Stimulated activated CD8-positive, alpha-beta memory T cell treated with anti-CD3 and anti-CD28 coated beads, Interleukin-12 subunit alpha, Interleukin-12 subunit beta, amount 100 ng/mL, for 24 hours (primary cell): ENCODE results near the gene EDIL3.
"Not testable (repeated sequence)": the region's sequence is repeated elsewhere in the genome, so short reads cannot be mapped to it uniquely, and the experiment has no call there.

Experiments
- DNase-seq: peaks from one replicate; pipeline ENCODE4 v3.0.0-alpha.2; 2020; ENCODE audit errors: extremely low read depth

The EDIL3 gene

GRCh38 chr5:84063041-84063440 is 321.6 kb downstream of the EDIL3 start:
- no peak for DNase-seq

GRCh38 chr5:84059672-84060071 is 325.0 kb downstream of the EDIL3 start:
- no peak for DNase-seq

- no peak for DNase-seq
These were observed 326.1 kb downstream of the EDIL3 start for GRCh38 chr5:84058561-84058960.

DNA sequence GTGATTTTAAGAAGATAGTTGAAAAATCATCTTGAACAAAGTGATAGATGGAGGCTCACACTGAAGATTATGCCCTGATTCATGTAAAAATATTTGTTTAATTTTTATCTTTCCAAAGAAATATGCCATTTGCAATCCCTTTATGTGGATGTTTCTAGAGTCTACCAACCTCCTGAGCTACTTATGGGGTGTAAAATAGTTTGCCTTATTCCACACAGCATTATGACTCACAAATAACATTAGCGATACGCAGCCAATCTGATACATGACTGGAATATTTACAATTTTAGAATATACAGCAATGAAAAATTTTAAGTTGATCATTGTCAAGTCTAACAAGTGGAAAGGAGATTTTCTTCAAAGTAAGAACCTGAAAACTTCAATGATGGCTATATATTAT is 327.5 kb downstream of the EDIL3 start:
- no peak for DNase-seq

DNA sequence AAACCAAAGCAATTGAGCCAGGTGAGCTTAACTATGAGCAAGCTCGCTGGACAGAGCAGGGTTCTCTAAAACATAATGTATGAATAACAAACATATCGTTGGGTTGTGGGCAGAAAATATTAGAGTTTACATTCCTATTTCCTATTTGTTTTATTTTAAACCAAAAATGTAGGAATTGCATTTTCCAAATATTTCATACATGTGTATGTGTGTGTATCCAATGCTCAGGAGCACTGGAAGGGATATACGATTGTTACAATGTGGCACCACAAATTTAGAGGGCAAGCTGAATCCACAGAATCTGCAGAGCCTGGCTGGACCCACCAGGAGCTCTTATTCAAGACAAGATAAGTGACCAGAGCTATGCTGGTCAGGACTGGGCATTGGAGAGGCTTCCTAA is 338.7 kb downstream of the EDIL3 start:
- no peak for DNase-seq

GRCh38 chr5:84036842-84037241 is 347.8 kb downstream of the EDIL3 start:
- no peak for DNase-seq

DNA sequence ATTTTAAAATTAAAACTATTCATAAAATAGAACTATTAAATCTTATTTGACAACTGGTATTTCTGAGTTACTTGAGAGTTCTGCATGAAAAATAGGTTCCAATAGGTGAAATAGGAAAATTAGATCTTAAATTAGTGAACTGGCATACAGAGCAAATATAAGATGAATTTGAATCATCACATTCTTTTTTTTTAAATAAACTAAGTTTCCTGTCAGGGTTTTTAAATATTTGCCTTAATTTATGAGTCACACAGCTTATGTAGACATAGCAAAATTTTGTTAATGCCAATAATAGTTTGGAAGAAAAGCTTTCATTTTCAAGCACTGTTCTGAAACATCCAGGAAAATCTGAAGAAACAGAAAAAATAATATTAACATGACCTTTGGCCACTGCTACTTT is 352.4 kb downstream of the EDIL3 start:
- no peak for DNase-seq

- no peak for DNase-seq
These were observed 356.6 kb downstream of the EDIL3 start for GRCh38 chr5:84028093-84028492.

- not testable (repeated sequence) for DNase-seq
These were observed 366.2 kb downstream of the EDIL3 start for GRCh38 chr5:84018521-84018920.

DNA sequence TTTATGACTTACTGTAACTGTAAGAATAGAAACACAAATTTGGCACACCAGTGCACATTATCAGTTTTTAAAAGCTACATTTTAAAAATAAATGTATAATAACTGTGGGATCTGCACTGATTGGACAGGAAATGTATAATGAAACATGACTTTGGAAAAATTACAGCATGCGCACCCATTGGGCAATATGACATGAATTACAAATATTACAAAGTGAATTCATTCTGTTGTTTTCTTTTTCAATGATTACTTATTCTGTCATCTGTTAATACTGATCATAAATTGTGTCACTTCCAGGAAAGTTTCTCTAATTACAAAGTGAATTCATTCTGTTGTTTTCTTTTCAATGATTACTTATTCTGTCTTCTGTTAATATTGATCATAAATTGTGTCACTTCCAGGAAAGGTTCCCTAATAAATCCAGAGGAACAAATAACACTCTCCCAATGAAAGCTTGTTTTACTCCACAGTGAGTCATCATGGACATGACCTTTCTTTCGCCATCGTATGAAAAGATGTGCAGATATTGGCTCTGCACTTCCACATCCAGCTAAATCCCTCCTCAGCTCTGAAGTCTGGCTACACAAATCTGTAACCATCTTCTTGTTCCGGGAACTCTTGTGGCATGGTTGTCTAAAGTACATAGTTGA is 367.0 kb downstream of the EDIL3 start:
- no peak for DNase-seq

DNA sequence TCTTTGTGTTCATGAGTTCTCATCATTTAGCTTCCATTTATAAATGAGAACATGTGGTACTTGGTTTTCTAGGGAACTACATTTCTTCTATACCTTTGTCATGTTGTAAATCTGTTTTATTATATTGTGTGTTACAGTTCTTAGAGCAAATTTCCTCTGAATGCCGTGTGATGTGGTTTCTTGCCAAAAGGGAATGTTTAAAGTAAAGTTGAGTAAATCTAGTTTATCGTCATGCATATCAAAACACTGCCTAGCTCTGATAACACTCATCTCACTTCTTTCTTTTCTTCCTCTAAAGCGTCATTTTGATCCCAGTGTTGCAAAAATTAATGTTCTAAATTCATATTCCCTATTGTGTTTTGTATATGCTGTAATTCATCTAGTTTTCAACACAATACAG is 368.6 kb downstream of the EDIL3 start:
- no peak for DNase-seq

GRCh38 chr5:84014966-84015365 is 369.7 kb downstream of the EDIL3 start:
- DNase-seq, result no peak

DNA sequence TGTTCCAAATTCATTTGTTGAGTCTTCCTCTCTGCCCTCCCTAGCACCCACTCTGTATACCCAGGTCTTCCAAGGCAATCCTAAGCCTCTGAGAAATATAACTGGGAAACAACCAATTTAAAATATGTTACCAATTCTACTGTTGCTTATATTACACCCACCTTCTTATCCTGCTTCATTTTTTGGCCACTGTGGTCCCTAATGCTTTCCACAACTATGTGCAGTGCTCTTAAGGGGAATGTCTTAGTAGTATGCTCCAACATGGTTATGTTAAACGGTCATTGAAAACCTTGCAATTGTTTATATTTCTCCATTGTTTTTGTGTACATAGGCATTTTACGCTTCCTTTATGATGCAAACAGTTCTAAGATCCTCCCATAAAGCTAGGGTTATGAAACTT is 390.9 kb downstream of the EDIL3 start:
- no peak for DNase-seq

DNA sequence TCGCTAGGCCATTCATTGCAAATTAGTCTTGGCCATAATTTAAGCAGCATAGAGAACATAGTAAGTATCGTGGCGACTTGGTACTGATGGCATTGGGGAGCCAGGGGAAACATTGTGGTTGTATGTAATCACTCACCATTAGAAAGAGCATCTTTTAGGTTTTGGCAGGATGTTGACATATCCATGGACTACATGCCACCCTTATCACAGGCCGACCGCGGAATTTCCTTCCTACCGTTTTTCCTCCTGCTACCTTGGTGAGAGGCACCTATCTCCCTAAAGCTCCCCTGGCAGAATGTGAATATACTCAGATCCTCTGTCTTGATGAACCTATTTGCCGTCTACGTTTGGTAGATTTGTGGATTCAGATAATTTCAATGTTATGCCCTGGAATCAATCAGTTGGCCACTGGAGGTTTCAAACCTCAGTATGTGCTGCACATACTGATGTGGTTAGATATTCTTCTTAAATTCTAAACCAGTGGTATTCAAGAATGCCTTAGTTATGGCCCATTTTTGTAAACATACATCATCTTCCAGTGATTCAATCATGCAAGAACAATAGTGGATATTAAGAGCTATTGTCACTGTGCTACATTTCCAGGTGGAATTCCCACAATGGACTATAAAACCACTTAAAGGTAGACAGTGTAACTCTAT is 393.0 kb downstream of the EDIL3 start:
- no peak for DNase-seq

DNA sequence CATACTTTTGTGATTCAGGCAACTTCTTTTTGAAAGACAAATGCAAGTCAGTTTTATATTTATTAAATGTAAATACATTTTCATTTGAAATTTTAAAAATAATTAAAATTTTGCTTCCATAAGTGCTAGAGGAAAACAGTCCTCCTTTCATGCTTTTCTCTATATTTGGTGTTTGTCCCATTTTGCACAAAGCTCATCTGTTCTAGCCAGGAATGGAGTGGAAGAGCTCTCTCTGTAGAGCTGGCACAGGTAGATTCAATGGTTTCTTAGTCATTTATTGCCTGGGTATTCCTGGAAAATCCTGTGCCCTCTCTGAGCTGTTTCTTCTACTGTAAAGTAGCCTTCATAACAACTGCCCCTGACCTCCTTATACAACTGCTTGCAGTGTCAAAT is 396.4 kb downstream of the EDIL3 start:
- no peak for DNase-seq

- no peak for DNase-seq
These were observed 397.0 kb downstream of the EDIL3 start for GRCh38 chr5:83987513-83988292.

DNA sequence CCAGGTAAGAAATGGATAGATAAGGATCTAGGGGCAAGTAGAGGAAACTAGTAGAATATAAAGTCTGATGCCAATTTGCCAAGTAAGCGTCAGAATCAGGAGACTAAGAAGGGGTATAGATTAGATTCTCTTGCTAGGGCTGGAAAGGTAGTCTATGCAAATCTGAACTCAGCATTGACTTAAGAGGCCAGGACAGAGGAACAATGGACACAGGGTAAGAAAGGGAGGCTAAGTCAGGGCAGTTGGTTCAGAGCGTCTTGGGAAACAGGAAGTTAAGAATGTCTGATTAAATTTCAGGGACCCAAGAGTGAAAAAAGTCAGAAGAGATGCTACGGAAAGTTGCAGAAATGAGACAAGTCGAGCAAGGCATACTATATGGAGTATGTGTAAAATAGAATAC is 400.8 kb downstream of the EDIL3 start:
- no peak for DNase-seq

DNA sequence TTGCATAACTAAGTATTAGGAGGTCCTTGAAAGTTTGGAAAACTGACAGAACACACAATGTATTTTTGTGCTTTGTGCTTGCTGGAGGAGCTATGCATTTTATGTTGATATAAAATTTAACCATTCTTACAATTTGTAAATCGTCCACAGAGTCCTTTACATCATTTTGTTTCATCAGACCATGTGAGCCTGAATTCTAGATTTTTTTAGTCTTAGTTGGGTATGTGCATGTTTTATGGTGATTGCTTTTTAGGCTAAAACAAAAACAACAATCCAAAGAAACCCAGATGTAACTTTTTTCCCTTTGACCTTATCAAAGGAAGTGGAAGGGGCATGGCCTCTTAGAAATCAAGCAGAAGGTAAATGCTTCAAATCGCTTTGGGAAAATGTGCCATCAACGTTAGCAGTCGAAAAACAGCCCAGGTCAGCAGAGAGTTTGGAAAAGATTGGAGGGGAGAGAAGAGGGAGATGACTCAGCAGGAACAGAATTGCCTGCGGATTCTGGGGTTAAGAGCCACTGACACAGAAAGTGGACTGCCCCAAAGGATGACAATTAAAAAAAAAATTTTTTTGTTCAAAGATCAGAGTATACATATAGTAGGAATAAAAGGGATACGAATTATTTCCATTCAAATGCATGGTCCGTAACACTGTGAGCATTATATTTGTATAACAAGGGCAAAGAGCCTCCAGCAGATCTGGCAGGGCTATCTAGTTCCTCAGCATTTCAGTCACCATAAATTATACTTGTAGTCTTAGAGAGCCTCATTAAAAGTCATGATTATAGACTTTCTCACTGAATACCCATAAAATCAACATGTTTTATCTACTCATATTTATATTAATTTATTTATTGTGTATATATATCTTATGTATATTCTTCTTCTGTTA is 410.5 kb downstream of the EDIL3 start:
- no peak for DNase-seq

- DNase-seq, result no peak
These were observed 411.8 kb downstream of the EDIL3 start for GRCh38 chr5:83972909-83973308.

DNA sequence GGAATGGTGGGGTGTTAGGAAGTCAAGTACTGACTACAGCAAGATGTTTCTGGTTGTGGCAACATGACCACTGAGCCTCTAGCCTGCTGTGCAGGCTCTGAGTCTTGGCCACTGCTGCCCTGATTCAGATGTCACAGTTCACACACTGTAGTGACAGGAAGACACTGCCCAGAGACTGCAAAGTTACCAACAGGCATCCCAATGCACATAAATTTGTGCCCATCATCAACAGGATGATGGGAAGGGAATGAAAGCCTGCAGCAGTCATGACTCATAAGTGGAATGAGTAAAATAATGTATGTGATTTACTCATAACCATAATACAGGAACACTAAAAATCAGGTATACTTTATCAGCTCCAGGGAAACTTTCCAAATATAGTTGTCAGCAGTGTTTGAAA is 412.4 kb downstream of the EDIL3 start:
- no peak for DNase-seq

- no peak for DNase-seq
These were observed 417.3 kb downstream of the EDIL3 start for GRCh38 chr5:83967417-83967816.

DNA sequence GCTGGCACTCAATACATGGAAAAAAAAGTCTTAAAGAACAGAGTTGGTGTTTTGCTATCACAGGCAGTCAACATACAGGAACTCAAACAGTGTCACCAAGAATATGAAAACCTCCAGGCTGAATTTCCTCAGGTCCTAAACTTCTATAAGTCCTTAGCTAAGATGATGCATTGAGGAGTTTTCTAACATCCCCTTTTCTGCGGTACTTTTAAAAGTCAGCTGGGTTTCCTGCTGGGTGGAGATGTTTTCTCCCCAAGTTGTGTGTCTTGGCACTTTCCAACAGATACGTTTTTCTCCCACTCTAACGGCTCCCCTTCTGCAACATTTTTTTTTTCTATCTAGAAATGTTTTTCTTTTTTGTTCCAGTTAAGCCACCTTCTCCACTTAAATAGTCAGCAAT is 419.2 kb downstream of the EDIL3 start:
- DNase-seq, result no peak
